ENCODE measurements around the gene ATP2A3. TPM values are rescaled to one million over a fixed set of nuclear protein-coding genes. Genes with fewer than 3 reads are reported as not detected.

The ATP2A3 gene
- 100 to 1,000 TPM; 157 to 177 TPM for total RNA-seq
- 10 to 100 TPM; 34.4 to 89.0 TPM for polyA plus RNA-seq

DNA sequence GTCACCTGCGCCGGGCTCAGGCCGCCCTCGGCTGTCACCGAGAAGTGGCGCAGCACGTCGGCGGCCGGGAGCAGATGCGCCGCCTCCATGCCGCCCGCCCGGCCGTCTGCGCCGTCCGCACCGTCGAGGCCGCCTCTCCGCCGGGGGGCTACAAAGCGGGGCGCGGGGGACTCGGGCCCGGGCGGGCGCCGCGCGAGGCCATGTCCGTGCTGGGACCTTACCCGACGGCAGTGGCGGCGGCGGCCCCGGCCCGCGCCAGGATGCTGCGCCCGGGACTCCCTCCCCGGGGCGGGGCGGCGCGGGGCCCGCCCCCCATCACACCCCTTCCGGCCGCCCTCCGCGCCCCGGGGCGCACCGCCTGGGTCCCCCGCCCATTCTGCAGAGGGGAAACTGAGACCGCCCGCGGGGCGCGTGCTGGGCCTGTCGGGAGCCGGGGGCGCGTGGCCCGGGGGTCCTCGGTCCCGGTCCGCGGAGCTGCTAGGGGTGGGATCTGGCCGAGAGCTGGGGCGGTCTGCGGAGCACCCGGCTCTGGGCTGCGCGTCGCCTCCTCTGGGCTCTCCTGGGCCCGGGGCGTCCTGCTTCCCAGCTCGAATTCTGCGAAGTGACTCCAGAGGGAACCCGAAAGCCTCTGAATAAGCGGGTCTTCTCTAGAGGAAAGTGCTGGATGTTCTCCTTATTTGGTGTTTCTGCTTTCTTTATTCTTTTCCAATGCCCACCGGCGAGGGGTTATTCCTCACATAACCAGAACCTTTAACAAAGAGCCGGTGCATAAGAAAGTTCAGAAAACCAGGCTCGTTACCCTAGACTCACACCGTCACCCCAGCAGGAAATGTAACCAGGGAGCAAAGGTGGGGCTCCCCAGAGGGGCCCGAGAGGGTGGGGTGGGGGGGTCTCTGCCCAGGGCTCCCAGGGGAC is at the start of gene ATP2A3:
ATP2A3 (minus strand) TSS at position 235 of the 915 bp plus-strand sequence; CDS start at position 89, 146 bp downstream.
- H3K9me3 Mint-ChIP-seq: no peaks in the 10 kb centered on the region
- peak within 1 kb of the TSS; percentile 80 to 97 for H3K4me3 ChIP-seq (ENCODE audit: low read length in 2 of 2)
- ChIA-PET CTCF (ENCODE audit: partially characterized antibody) (interaction anchor here (0.6 to 2.7 kb wide), 14 partner anchors 15 to 118 kb away, joined by 3 to 23 read pairs (median 6); no protein-coding TSS in a partner anchor), POLR2A (ENCODE audit: partially characterized antibody) (interaction anchor here (0.5 to 5.0 kb wide), 24 partner anchors 8 to 1150 kb away, joined by 3 to 46 read pairs (median 4); partner anchors contain the start of genes CAMKK1, CYB5D2, NCBP3 and P2RX1)
- peak within 1 kb of the TSS; percentile 90 to 94 (median 93) for H3K4me3 Mint-ChIP-seq
- DNase-seq: peak; percentile 59 to 79 (median 62)
- H3K27ac Mint-ChIP-seq: peak within 1 kb of the TSS; percentile 87 to 98 (median 96)
- peaks cover 8 to 18% of the 10 kb centered on the region in 2 donors for H3K36me3 Mint-ChIP-seq
- peaks cover 28 to 50% (median 43%) of the 10 kb centered on the region in 4 donors for H3K4me1 Mint-ChIP-seq
- H3K9me3 ChIP-seq (ENCODE audit: control insufficient read depth in 1 of 2, low read length in 2 of 2): no peaks in the 10 kb centered on the region
- H3K27ac ChIP-seq (ENCODE audit: low read depth, low read length): peak within 1 kb of the TSS; percentile 77
- H3K36me3 ChIP-seq (ENCODE audit: insufficient read depth, low read length): peaks cover 5% of the 10 kb centered on the region
- H3K27me3 Mint-ChIP-seq: no peaks in the 10 kb centered on the region
- H3K27me3 ChIP-seq (ENCODE audit: insufficient read depth, low read length): no peaks in the 10 kb centered on the region
- peaks cover 45% of the 10 kb centered on the region for H3K4me1 ChIP-seq (ENCODE audit: insufficient read depth, low read length)
- intact Hi-C loops (cut with micrococcal nuclease): loop anchor here (1.0 to 2.0 kb wide), 5 partner anchors 20 to 118 kb away; partner anchors contain the start of genes CAMKK1 and NCBP3

DNA sequence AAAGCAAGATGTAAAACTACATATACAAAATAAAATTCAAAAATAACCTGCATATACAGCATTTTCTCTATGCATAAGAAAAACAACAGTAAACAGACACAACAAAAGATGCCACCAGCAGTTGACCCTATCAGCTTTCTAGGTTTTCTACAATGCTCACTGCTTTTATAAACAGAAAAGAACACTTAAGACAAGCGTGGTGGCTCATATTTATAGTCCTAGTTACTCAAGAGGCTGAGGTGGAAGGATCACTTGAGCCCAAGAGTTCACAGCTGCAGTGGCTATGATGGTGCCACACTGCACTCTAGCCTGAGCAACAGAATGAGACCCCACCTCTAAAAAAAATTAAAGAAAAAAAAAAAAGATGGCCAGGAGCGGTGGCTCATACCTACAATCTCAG is 46.5 kb upstream of the ATP2A3 start:
- intact Hi-C loops (cut with micrococcal nuclease): no loop called here
- Histone ChIP-seq H3K27me3 (ENCODE audit: insufficient read depth, low read length) (no peaks in the 10 kb centered on the region), H3K9me3 (ENCODE audit: control insufficient read depth in 1 of 2, low read length in 2 of 2) (no peaks in the 10 kb centered on the region), H3K36me3 (ENCODE audit: insufficient read depth, low read length) (peaks cover 68% of the 10 kb centered on the region), H3K4me1 (ENCODE audit: insufficient read depth, low read length) (no peaks in the 10 kb centered on the region), H3K27ac (ENCODE audit: low read depth, low read length) (no peak overlapping the region), H3K4me3 (ENCODE audit: low read length in 2 of 2) (no peak overlapping the region)
- H3K9me3 Mint-ChIP-seq: no peaks in the 10 kb centered on the region
- H3K4me3 Mint-ChIP-seq: no peak overlapping the region
- H3K4me1 Mint-ChIP-seq: peaks cover 0 to 3% (median 2%) of the 10 kb centered on the region in 4 donors
- H3K27me3 Mint-ChIP-seq: no peaks in the 10 kb centered on the region
- H3K36me3 Mint-ChIP-seq: peaks cover 51 to 69% of the 10 kb centered on the region in 2 donors
- no peak for DNase-seq
- CTCF ChIA-PET (ENCODE audit: partially characterized antibody): interaction anchor here (0.9 to 9.5 kb wide), 3 partner anchors 45 to 147 kb away, joined by 3 to 138 read pairs (median 3); partner anchors contain the start of gene P2RX1
- POLR2A ChIA-PET (ENCODE audit: partially characterized antibody): interaction anchor here (0.6 kb wide), 1 partner anchor 97 kb away, joined by 3 read pairs; no protein-coding TSS in a partner anchor
- peak overlapping the region in 1 of 7 donors; percentile 41 for H3K27ac Mint-ChIP-seq

DNA sequence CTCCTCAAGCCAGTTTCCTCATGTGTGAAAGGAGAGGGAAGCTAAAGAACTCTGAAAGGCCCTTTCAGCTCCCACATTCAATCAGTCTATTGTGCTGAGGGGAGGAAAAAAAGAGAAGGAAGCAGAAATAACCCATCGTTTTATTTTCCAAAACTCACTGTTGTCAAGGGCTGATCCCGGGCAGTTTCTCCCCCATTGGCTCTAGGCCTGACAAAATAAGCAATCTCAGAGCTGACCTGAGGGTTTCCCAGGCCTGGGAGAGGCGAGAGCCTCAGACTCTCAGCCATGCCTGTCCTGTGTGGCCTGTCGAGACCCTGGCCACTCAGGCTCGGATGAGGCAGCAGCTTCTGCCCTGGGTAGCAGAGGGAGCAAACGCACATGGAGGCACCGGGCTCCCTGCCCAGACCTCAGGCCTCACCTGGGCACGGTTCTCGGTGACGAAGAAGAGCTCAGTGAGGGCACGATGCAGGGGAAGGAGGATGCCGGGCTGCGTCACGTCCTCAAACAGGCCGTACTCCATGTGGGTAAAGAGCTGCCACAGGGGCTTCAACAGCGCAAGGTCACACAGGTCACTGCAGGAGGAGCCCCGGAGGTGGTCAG is 45.0 kb upstream of the ATP2A3 start:
- POLR2A ChIA-PET (ENCODE audit: partially characterized antibody): interaction anchor here (2.5 kb wide), 1 partner anchor 45 kb away, joined by 10 read pairs; the partner anchor contains the start of gene ATP2A3
- peaks cover 58% of the 10 kb centered on the region for H3K36me3 ChIP-seq (ENCODE audit: insufficient read depth, low read length)
- H3K27ac ChIP-seq (ENCODE audit: low read depth, low read length): no peak overlapping the region
- peaks cover 8% of the 10 kb centered on the region for H3K4me1 ChIP-seq (ENCODE audit: insufficient read depth, low read length)
- no peaks in the 10 kb centered on the region for H3K9me3 ChIP-seq (ENCODE audit: control insufficient read depth in 1 of 2, low read length in 2 of 2)
- H3K4me3 Mint-ChIP-seq: no peak overlapping the region
- peaks cover 41 to 61% of the 10 kb centered on the region in 2 donors for H3K36me3 Mint-ChIP-seq
- intact Hi-C loops (cut with micrococcal nuclease): loop anchor here (10.0 kb wide), 1 partner anchor 274 kb away; no protein-coding TSS in a partner anchor
- H3K4me1 Mint-ChIP-seq: peaks cover 0 to 11% (median 5%) of the 10 kb centered on the region in 4 donors
- no peaks in the 10 kb centered on the region for H3K27me3 Mint-ChIP-seq
- H3K27me3 ChIP-seq (ENCODE audit: insufficient read depth, low read length): no peaks in the 10 kb centered on the region
- DNase-seq: no peak
- H3K4me3 ChIP-seq (ENCODE audit: low read length in 2 of 2): no peak overlapping the region
- CTCF ChIA-PET (ENCODE audit: partially characterized antibody): interaction anchor here (1.7 to 9.5 kb wide), 3 partner anchors 16 to 96 kb away, joined by 5 to 138 read pairs (median 10); partner anchors contain the start of gene P2RX1
- no peak overlapping the region for H3K27ac Mint-ChIP-seq
- H3K9me3 Mint-ChIP-seq: no peaks in the 10 kb centered on the region

DNA sequence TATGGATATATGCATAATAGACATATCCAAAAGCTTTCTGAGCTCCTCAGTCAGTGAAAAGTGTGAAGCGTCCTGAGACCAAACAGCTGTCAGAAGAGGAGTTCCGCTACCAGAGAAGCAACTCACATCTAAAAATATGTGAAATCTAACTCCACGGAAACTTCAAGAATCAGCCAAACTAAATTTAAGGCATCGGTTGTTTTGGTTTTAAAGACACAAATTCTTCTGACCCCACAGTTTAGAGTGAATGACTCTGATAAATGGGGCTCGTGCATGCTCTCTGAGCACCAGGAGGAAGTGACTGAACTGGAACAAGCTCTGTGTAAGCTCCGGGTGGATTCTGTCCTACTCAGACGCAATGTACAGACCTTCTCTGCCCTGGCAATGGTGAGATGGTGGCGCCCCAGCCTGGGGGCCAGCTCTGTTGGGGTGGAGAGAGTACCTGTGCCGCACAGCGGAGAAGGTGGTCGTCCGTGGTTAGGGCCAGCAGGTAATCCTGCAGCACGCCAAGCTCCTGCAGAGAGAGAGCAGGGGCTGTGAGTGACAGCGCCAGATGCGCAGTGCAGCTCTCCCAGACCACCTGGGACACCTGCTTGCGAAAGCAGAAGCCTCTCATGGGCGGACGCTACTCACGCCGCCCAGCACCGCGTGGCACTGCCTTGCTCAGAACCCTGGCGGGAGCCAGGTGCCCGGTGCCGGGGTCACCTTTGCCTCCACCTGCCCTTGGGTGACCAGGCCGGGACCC is 44.4 kb upstream of the ATP2A3 start:
- no peak overlapping the region for H3K4me3 Mint-ChIP-seq
- DNase-seq: no peak
- H3K27ac Mint-ChIP-seq: no peak overlapping the region
- Histone ChIP-seq H3K27me3 (ENCODE audit: insufficient read depth, low read length) (no peaks in the 10 kb centered on the region), H3K9me3 (ENCODE audit: control insufficient read depth in 1 of 2, low read length in 2 of 2) (no peaks in the 10 kb centered on the region), H3K27ac (ENCODE audit: low read depth, low read length) (no peak overlapping the region), H3K4me3 (ENCODE audit: low read length in 2 of 2) (no peak overlapping the region), H3K4me1 (ENCODE audit: insufficient read depth, low read length) (peaks cover 8% of the 10 kb centered on the region), H3K36me3 (ENCODE audit: insufficient read depth, low read length) (peaks cover 52% of the 10 kb centered on the region)
- H3K36me3 Mint-ChIP-seq: peaks cover 35 to 54% of the 10 kb centered on the region in 2 donors
- intact Hi-C loops (cut with micrococcal nuclease): loop anchor here (10.0 kb wide), 1 partner anchor 274 kb away; no protein-coding TSS in a partner anchor
- peaks cover 0 to 11% (median 5%) of the 10 kb centered on the region in 4 donors for H3K4me1 Mint-ChIP-seq
- no peaks in the 10 kb centered on the region for H3K27me3 Mint-ChIP-seq
- ChIA-PET CTCF (ENCODE audit: partially characterized antibody) (interaction anchor here (1.7 to 9.5 kb wide), 3 partner anchors 17 to 95 kb away, joined by 5 to 138 read pairs (median 10); partner anchors contain the start of gene P2RX1), POLR2A (ENCODE audit: partially characterized antibody) (interaction anchor here (2.5 kb wide), 1 partner anchor 44 kb away, joined by 10 read pairs; the partner anchor contains the start of gene ATP2A3)
- no peaks in the 10 kb centered on the region for H3K9me3 Mint-ChIP-seq

- Histone ChIP-seq H3K4me3 (ENCODE audit: low read length in 2 of 2) (no peak overlapping the region), H3K27me3 (ENCODE audit: insufficient read depth, low read length) (no peaks in the 10 kb centered on the region), H3K9me3 (ENCODE audit: control insufficient read depth in 1 of 2, low read length in 2 of 2) (no peaks in the 10 kb centered on the region), H3K36me3 (ENCODE audit: insufficient read depth, low read length) (peaks cover 49% of the 10 kb centered on the region), H3K27ac (ENCODE audit: low read depth, low read length) (no peak overlapping the region), H3K4me1 (ENCODE audit: insufficient read depth, low read length) (peaks cover 8% of the 10 kb centered on the region)
- Mint-ChIP-seq H3K4me3 (no peak overlapping the region), H3K9me3 (no peaks in the 10 kb centered on the region), H3K27me3 (no peaks in the 10 kb centered on the region), H3K4me1 (peaks cover 0 to 14% (median 6%) of the 10 kb centered on the region in 4 donors), H3K36me3 (peaks cover 31 to 48% of the 10 kb centered on the region in 2 donors), H3K27ac (no peak overlapping the region)
- ChIA-PET CTCF (ENCODE audit: partially characterized antibody) (interaction anchor here (2.5 to 9.5 kb wide), 2 partner anchors 43 to 94 kb away, joined by 10 to 138 read pairs; partner anchors contain the start of gene P2RX1), POLR2A (ENCODE audit: partially characterized antibody) (interaction anchor here (2.5 kb wide), 1 partner anchor 44 kb away, joined by 10 read pairs; the partner anchor contains the start of gene ATP2A3)
- no peak for DNase-seq
- intact Hi-C loops (cut with micrococcal nuclease): loop anchor here (10.0 kb wide), 1 partner anchor 273 kb away; no protein-coding TSS in a partner anchor
Measured at GRCh38 chr17:4008082-4008435, 43.8 kb upstream of the ATP2A3 start.

DNA sequence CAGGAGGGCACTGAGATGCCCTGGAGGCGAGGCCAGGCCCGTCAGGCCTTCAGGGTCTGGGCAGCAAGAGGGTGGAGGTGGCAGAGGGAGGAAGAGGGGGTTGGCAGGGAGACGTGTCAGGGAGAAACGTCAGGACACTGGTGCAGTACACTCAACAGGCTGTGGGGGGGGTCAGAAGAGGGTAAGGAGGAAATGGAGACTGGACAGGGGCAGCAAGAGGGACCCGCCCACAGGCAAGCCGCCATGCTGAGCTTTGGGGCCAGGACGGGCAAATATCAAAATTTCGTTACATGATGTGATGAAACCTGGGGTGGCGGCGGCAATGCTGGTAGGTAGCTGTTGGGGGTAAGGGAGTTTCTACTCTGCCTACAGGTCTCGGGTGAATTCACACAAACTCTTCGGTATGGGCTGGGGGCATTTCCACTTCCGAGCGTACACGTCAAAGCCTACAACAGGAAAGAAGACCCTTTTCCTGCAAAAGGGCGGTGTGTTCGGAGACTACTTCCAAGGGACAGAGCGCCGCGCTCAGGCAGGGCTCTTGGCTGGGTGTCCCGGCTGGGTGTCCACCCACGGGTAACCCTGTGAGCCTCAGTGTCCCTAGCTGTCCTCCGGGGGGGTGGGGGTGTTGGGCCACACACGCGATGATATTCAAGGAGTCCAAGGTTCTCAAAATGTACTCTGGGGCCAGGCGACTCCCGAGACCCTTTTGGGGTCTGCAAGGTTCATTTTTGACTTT is 43.3 kb upstream of the ATP2A3 start:
- H3K36me3 ChIP-seq (ENCODE audit: insufficient read depth, low read length): peaks cover 46% of the 10 kb centered on the region
- CTCF ChIA-PET (ENCODE audit: partially characterized antibody): interaction anchor here (1.5 to 9.5 kb wide), 3 partner anchors 42 to 144 kb away, joined by 6 to 138 read pairs (median 10); partner anchors contain the start of gene P2RX1
- intact Hi-C loops (cut with micrococcal nuclease): loop anchor here (10.0 kb wide), 1 partner anchor 273 kb away; no protein-coding TSS in a partner anchor

More for the DNA sequence above, 43.3 kb upstream of the ATP2A3 start:
- peaks cover 8% of the 10 kb centered on the region for H3K4me1 ChIP-seq (ENCODE audit: insufficient read depth, low read length)
- H3K4me3 ChIP-seq (ENCODE audit: low read length in 2 of 2): no peak overlapping the region
- H3K27me3 ChIP-seq (ENCODE audit: insufficient read depth, low read length): no peaks in the 10 kb centered on the region
- H3K27ac ChIP-seq (ENCODE audit: low read depth, low read length): no peak overlapping the region
- DNase-seq: no peak
- peaks cover 0 to 14% (median 5%) of the 10 kb centered on the region in 4 donors for H3K4me1 Mint-ChIP-seq
- H3K9me3 ChIP-seq (ENCODE audit: control insufficient read depth in 1 of 2, low read length in 2 of 2): no peaks in the 10 kb centered on the region
- H3K27me3 Mint-ChIP-seq: no peaks in the 10 kb centered on the region
- peaks cover 28 to 45% of the 10 kb centered on the region in 2 donors for H3K36me3 Mint-ChIP-seq
- POLR2A ChIA-PET (ENCODE audit: partially characterized antibody): interaction anchor here (0.5 kb wide), 1 partner anchor 90 kb away, joined by 3 read pairs; no protein-coding TSS in a partner anchor
- H3K4me3 Mint-ChIP-seq: no peak overlapping the region
- peak overlapping the region in 3 of 7 donors; percentile 30 to 75 (median 35) for H3K27ac Mint-ChIP-seq
- H3K9me3 Mint-ChIP-seq: no peaks in the 10 kb centered on the region
